DLD1 (cell line): Measurements from ENCODE around the gene SLC7A14.

ENCODE experiments used
- in situ Hi-C: cut with HindIII; loops from 2 replicates; pipeline ENCODE4 v1.10.0; 2017; ENCODE audit warnings: low sequenced_read_pairs

SLC7A14 gene

GRCh38 chr3:170473358-170473757 is 112.5 kb downstream of the SLC7A14 start:
- in situ Hi-C loops: no loop called here

DNA sequence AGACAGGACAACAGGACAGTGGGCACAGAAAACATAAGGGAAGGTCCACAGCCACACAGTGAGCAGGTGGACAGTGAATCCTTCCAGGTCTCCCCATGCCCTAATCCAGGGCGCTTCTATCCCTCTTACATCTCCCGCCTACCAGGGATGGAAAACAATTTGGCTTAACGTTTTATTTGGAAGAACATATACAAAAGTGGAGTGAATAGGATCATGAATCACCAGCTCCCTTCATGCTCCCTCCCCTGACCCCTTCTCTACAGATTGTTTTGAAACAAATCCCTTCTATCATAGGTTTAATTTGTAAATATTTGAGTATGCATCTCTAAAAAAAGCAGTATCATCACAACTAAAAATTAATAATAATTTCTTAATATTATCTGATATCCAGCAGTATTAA is 114.7 kb downstream of the SLC7A14 start:
- in situ Hi-C loops: no loop called here

DNA sequence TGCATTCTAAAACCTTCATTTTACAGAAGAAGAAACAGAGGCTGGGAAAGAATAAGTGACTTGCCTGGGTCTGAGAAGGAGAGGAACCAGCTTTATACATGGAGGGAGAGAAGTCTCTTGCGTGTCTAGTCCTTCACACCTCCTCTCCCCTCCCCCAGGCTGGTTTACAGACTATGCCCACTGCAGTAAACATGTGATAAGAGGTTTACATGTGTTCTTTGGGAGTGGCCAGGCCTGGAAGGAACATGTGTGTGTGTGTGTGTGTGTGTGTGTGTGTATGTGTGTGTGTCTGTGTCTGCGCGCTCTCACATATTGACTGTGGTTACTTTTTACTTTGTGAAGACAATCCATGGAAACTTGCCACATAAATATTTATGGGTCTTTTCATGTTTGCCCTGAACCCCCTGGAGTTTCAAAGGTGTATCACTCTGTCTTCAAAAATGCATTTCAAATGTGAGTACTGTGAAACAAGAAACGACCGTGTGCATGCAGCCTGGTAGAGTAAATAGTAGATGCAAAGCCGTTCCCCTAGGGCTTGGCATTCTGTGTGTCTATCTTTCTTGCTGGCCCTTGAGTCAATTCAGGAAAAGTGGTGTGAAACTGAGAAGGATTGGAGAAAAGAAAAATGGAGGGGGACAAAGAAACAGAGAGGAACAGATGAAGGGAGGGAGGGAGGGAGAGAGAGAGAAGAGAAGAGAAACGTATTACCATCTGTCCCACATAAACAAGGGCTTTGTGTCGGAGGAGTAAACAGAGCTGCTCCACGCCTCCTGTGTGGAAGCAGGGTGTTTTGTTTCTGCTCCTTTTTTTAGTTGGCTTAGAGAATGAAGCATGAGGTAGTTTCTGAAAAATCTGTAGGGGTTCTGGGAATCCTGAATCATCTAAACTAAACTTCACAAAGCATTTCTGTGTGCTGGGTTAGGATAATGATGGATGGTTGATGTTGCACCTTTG is 115.5 kb downstream of the SLC7A14 start:
- in situ Hi-C loops: no loop called here

GRCh38 chr3:170469151-170470062 is 116.5 kb downstream of the SLC7A14 start:
- in situ Hi-C loops: no loop called here

DNA sequence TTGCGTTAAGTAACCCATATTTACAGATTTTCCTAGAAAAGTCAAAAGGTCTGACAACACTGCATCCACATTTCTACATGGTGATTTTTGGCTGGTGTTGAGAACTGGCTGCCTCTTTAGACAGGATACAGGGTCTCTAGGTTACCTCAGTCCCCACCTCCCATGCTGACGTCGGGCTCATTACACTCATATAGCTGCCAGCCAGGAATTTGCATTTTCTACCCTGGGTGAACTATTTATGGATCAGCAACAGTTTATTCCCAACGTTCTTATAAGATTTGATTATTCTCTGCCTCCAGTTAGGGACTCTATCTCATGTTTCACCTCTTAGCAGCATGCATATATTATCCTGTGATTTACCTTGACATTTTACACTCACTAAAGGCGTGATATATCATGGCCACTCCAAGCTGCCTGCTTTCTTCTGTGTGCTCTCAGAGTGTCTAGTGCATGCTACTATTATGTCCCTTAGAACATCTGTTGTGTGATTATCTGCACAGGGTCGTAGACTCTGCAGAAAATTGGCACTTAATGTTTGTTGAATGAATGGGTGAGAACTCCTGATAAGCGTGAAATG is 118.2 kb downstream of the SLC7A14 start:
- in situ Hi-C loops: no loop called here

DNA sequence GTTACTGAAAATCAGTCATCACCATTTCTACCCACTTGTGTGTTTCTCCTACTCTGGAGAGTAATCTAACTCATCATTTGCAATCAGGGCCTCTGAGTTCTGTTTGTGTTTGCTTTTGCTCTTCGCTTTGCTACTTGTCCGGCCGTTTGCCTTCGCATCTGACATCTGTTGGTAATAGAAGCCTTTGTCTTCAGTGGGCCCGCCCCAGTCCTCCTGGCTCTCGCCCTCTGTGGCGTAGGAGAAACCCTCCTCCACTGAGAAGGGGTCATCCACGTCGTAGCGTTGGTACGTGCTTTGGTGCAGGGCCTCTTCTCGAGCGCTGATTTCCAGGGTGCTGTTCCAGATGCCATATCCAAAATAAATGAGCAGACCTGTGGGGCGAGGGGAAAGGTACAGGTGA is 118.9 kb downstream of the SLC7A14 start:
- in situ Hi-C loops: no loop called here

DNA sequence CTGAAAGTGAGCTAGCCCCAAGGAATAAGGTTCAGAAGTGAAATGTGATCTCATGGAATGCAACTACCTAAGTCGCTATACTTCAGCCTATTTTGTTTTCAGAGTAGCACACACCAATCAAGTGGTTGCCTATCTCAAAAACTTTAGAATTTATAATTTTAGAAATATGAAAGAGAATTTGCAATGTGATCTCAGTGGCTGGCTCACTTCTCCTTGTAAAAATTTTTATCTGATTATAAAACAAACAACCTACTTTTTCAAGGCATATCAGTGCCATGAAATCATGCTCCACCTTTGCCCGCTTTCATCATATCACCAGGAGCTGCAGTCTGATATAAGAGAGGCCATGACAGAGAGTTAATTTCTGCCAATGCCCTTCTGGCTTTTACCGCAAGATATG is 119.9 kb downstream of the SLC7A14 start:
- in situ Hi-C loops: no loop called here

DNA sequence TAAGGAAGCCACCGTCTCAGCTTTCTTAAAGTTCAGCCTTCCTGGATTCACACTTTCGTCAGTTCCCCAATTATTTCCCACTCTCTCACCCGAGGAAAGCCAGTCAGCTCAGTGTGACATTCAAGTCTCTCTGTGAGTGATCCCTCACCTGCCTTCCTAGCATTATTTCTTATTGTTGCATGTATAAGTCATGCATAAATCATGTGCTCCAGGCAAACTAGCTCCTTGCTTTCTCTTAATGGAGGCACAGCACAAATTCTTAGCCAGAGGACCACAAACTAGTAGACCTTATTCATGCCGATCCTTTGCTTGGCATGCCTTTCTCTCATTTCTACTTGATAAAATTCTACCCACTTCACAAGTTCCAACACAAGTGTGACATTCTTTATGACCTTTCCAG is 122.9 kb downstream of the SLC7A14 start:
- in situ Hi-C loops: no loop called here

DNA sequence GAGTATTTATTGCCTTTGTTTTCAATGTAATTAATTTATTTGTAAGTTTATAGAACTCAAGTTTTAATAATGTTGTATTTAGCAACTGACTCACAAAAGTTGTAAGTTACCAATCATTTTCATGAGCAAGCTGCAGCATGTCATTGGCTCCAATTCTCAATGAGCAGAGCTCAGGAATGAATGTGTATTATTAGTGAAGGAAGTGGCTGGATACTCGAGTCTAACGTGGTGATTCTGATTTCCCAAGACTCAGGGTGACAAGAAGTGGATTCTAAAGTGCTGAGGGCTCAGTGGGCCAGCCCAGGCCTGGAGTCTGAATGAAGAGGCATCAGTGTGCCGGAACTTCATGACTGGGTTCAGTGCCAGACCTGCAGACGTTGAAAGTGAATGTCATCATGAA is 127.6 kb downstream of the SLC7A14 start:
- in situ Hi-C loops: no loop called here

GRCh38 chr3:170454509-170454908 is 131.4 kb downstream of the SLC7A14 start:
- in situ Hi-C loops: no loop called here

GRCh38 chr3:170450039-170450438 is 135.8 kb downstream of the SLC7A14 start:
- in situ Hi-C loops: no loop called here

DNA sequence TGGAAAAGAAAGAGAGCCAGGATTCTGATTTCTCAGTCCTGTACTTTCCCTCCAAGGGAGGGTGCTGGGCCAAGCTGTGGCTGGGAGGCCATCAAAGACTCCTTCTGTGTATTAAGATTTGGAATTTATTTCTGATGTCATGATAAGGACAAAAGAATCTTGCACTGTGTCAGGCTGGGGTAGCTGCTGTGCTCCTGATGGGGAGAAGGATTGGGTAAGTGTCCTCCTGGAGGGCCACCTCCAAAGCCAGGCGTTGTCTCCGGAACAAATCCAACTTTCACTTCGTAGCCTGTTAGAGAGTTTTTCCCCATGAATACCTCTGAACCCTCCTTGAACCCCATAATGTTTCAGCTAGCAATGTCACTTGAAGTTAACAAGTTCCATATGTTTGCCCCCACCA is 137.3 kb downstream of the SLC7A14 start:
- in situ Hi-C loops: loop anchor here (10.0 kb wide), 1 partner anchor 64 kb away; no protein-coding TSS in a partner anchor

- in situ Hi-C loops: loop anchor here (10.0 kb wide), 1 partner anchor 59 kb away; no protein-coding TSS in a partner anchor
These were observed 142.4 kb downstream of the SLC7A14 start for GRCh38 chr3:170443457-170443856.

DNA sequence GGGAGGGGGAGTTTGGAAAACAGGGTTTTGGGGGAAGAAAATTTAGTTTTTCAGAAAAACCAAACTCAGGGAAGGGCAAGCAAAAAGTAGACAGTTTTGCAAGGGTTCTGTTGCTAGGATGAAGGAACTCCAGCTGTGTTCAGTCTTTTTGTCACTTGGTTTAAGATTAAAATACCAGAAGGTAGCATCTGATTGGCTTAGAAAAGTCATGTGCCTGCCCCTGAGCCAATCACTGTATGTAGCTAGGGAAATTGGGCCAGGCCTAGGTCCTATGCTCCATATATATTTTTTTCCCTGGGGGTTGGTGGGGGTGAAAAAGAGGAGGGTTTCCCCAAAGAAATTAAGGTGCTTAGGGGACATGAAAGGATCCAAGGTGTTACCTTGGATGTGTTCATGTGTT is 142.9 kb downstream of the SLC7A14 start:
- in situ Hi-C loops: loop anchor here (10.0 kb wide), 1 partner anchor 58 kb away; no protein-coding TSS in a partner anchor

GRCh38 chr3:170441412-170441811 is 144.5 kb downstream of the SLC7A14 start:
- in situ Hi-C loops: loop anchor here (10.0 kb wide), 1 partner anchor 57 kb away; no protein-coding TSS in a partner anchor

- in situ Hi-C loops: loop anchor here (10.0 kb wide), 1 partner anchor 56 kb away; no protein-coding TSS in a partner anchor
These were observed 145.5 kb downstream of the SLC7A14 start for GRCh38 chr3:170440344-170440743.

DNA sequence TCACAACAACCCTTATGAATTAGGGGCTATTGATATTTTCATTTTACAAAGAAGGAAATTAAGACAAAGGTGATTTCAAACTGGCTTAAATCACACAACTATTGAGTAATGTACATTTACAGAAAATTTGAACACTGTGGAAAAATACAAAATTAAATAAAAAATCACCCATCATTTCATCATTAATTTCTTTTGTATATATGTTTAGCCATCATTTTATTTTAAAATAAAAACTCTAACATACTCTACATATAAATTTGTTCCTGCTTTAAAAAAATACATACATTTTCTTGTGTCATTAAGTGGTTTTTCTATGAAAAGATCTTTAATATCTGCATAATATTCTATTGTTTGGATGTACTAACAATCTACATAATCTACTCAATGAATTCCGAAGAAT is 147.0 kb downstream of the SLC7A14 start:
- in situ Hi-C loops: no loop called here

GRCh38 chr3:170437696-170438407 is 148.0 kb downstream of the SLC7A14 start:
- in situ Hi-C loops: no loop called here

DNA sequence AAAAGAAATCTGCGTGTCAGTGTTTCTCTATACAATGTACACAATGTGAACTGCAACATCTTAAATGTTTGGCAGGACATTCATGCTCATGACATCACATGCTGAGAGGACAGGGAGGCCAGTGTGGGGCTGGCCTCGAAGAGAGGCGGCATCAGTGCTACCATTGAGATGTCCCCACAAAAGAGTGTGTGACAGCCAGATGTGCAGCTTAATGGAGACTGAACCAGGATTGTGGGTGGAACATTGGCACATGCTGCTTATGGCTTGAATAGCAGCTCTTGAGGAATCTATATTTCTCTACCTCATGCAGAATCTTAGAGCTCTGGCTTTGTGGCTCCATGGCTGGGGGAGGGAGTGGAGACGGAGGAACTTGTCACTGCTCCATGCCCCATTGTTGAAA is 148.7 kb downstream of the SLC7A14 start:
- in situ Hi-C loops: no loop called here

DNA sequence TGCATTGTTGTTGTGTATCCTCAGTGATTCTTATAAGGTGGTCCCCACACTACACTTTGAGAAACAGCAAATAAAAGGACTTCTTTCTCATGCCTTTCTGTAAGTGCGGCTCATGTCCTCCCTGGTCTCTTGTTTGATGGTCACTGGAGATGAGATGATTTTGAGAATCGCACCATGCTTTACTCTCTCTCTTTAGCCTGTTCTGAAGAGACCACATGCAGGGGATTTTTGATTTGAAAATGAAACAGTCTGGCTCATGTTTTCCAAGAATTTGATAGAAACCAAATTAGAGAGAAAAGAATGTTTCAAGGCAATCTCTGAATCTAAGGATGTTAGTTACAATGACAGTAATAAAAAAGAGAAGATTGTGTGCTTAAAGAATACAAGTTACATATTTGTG is 149.2 kb downstream of the SLC7A14 start:
- in situ Hi-C loops: no loop called here
